ENCODE results near the gene VANGL1.

GRCh38 chr1:115654125-115654524, 12.4 kb downstream of the VANGL1 start:
- TF ChIP-seq POLR2AphosphoS5 (IDR thresholded peaks at IDR 0.05; ENCODE audit: borderline replicate concordance, low read depth, low read length): no peak
- no peak for TF ChIP-seq EZH2 (IDR thresholded peaks at IDR 0.05)
- no peak for TF ChIP-seq FOXP2 (optimal IDR thresholded peaks at IDR 0.05; ENCODE audit: control extremely low read depth, extremely low read length, insufficient read depth)
